ENCODE measurements around the gene IFI27. TPM values are rescaled to one million over a fixed set of nuclear protein-coding genes. Genes with fewer than 3 reads are reported as not detected.
A peak's percentile ranks its signal among the peaks of the same experiment; 100 is the strongest.

Gene IFI27
- total RNA-seq, 1 donor from 2014 or later, result 1,022 TPM

GRCh38 chr14:94075008-94075407, 35.5 kb upstream of the IFI27 start:
- Histone ChIP-seq H3K4me1 (ENCODE audit: insufficient read depth, low read length) (peaks cover 7% of the 10 kb centered on the region), H3K27ac (ENCODE audit: low read depth, low read length) (no peak overlapping the region), H4K20me1 (ENCODE audit: insufficient read depth, low read length) (peaks cover 44% of the 10 kb centered on the region), H3K9me3 (ENCODE audit: insufficient read depth, low read depth, low read length) (no peaks in the 10 kb centered on the region), H3K79me2 (ENCODE audit: insufficient read depth, low read length) (peaks cover 100% of the 10 kb centered on the region), H3K27me3 (ENCODE audit: insufficient read depth, low read length) (no peaks in the 10 kb centered on the region), H3K9ac (ENCODE audit: low read length) (no peak overlapping the region), H3K4me3 (ENCODE audit: insufficient read depth, low read depth, low read length) (no peak overlapping the region), H2AFZ (ENCODE audit: low read depth, low read length) (no peak overlapping the region), H3K36me3 (ENCODE audit: insufficient read depth, low read length) (peaks cover 11% of the 10 kb centered on the region), H3K4me2 (ENCODE audit: low read length) (no peak overlapping the region)
- Mint-ChIP-seq H3K27me3 (ENCODE audit: low read depth, unreplicated experiment) (no peaks in the 10 kb centered on the region), H3K4me1 (ENCODE audit: low read depth, unreplicated experiment) (peaks cover 22% of the 10 kb centered on the region), H3K9me3 (ENCODE audit: unreplicated experiment) (peaks cover 24% of the 10 kb centered on the region), H3K27ac (ENCODE audit: unreplicated experiment) (no peak overlapping the region), H3K4me3 (ENCODE audit: unreplicated experiment) (no peak overlapping the region), H3K36me3 (ENCODE audit: low read depth, unreplicated experiment) (peaks cover 48% of the 10 kb centered on the region)
- FAIRE-seq, result no peak
- DNase-seq (ENCODE audit: low read depth), result no peak
- TF ChIP-seq CTCF (IDR thresholded peaks at IDR 0.05; ENCODE audit: insufficient read depth, low read depth, low read length) (no peak), EZH2 (IDR thresholded peaks at IDR 0.05; ENCODE audit: insufficient read depth, low read length) (no peak)

GRCh38 chr14:94077111-94077821, 33.3 kb upstream of the IFI27 start:
- no peaks in the 10 kb centered on the region for H3K27me3 Mint-ChIP-seq (ENCODE audit: low read depth, unreplicated experiment)
- Histone ChIP-seq H3K36me3 (ENCODE audit: insufficient read depth, low read length) (peaks cover 11% of the 10 kb centered on the region), H4K20me1 (ENCODE audit: insufficient read depth, low read length) (peaks cover 41% of the 10 kb centered on the region), H3K4me3 (ENCODE audit: insufficient read depth, low read depth, low read length) (no peak overlapping the region), H2AFZ (ENCODE audit: low read depth, low read length) (no peak overlapping the region), H3K9me3 (ENCODE audit: insufficient read depth, low read depth, low read length) (no peaks in the 10 kb centered on the region), H3K4me2 (ENCODE audit: low read length) (peak overlapping the region; percentile 43), H3K27ac (ENCODE audit: low read depth, low read length) (no peak overlapping the region), H3K4me1 (ENCODE audit: insufficient read depth, low read length) (peaks cover 14% of the 10 kb centered on the region), H3K79me2 (ENCODE audit: insufficient read depth, low read length) (peaks cover 97% of the 10 kb centered on the region), H3K9ac (ENCODE audit: low read length) (no peak overlapping the region), H3K27me3 (ENCODE audit: insufficient read depth, low read length) (no peaks in the 10 kb centered on the region)
- H3K27ac Mint-ChIP-seq (ENCODE audit: unreplicated experiment), result no peak overlapping the region
- peak overlapping the region; percentile 58 for H3K4me3 Mint-ChIP-seq (ENCODE audit: unreplicated experiment)
- peaks cover 33% of the 10 kb centered on the region for H3K36me3 Mint-ChIP-seq (ENCODE audit: low read depth, unreplicated experiment)
- no peak for FAIRE-seq
- no peak for DNase-seq (ENCODE audit: low read depth)
- TF ChIP-seq CTCF (IDR thresholded peaks at IDR 0.05; ENCODE audit: insufficient read depth, low read depth, low read length), result no peak
- TF ChIP-seq EZH2 (IDR thresholded peaks at IDR 0.05; ENCODE audit: insufficient read depth, low read length), result no peak
- peaks cover 22% of the 10 kb centered on the region for H3K4me1 Mint-ChIP-seq (ENCODE audit: low read depth, unreplicated experiment)
- peaks cover 12% of the 10 kb centered on the region for H3K9me3 Mint-ChIP-seq (ENCODE audit: unreplicated experiment)

- Mint-ChIP-seq H3K9me3 (ENCODE audit: unreplicated experiment) (peaks cover 10% of the 10 kb centered on the region), H3K4me3 (ENCODE audit: unreplicated experiment) (peak overlapping the region; percentile 58), H3K4me1 (ENCODE audit: low read depth, unreplicated experiment) (peaks cover 22% of the 10 kb centered on the region), H3K27ac (ENCODE audit: unreplicated experiment) (no peak overlapping the region), H3K36me3 (ENCODE audit: low read depth, unreplicated experiment) (peaks cover 30% of the 10 kb centered on the region), H3K27me3 (ENCODE audit: low read depth, unreplicated experiment) (no peaks in the 10 kb centered on the region)
- Histone ChIP-seq H3K4me3 (ENCODE audit: insufficient read depth, low read depth, low read length) (no peak overlapping the region), H3K27me3 (ENCODE audit: insufficient read depth, low read length) (no peaks in the 10 kb centered on the region), H3K79me2 (ENCODE audit: insufficient read depth, low read length) (peaks cover 96% of the 10 kb centered on the region), H3K4me2 (ENCODE audit: low read length) (peak overlapping the region; percentile 97), H3K36me3 (ENCODE audit: insufficient read depth, low read length) (peaks cover 11% of the 10 kb centered on the region), H3K27ac (ENCODE audit: low read depth, low read length) (no peak overlapping the region), H4K20me1 (ENCODE audit: insufficient read depth, low read length) (peaks cover 36% of the 10 kb centered on the region), H3K9ac (ENCODE audit: low read length) (no peak overlapping the region), H3K9me3 (ENCODE audit: insufficient read depth, low read depth, low read length) (no peaks in the 10 kb centered on the region), H2AFZ (ENCODE audit: low read depth, low read length) (no peak overlapping the region), H3K4me1 (ENCODE audit: insufficient read depth, low read length) (peaks cover 14% of the 10 kb centered on the region)
- no peak for DNase-seq (ENCODE audit: low read depth)
- TF ChIP-seq CTCF (IDR thresholded peaks at IDR 0.05; ENCODE audit: insufficient read depth, low read depth, low read length) (no peak), EZH2 (IDR thresholded peaks at IDR 0.05; ENCODE audit: insufficient read depth, low read length) (no peak)
- no peak for FAIRE-seq
These were observed 32.7 kb upstream of the IFI27 start for GRCh38 chr14:94077823-94078222.

All from astrocyte (in vitro differentiated cells and primary cell).